K562 (cell line): ENCODE data around the gene F12. TPM values are rescaled to one million over a fixed set of nuclear protein-coding genes. Genes with fewer than 3 reads are reported as not detected.

Experiments
- MED1 ChIP-seq: sonication (generic); formaldehyde crosslinking; IDR thresholded peaks from 2 replicates; pipeline ENCODE4 v1.8.1; 2023; ENCODE audit warnings: missing genetic modification reagents, borderline replicate concordance
- TOE1 ChIP-seq, 2 experiments: fragments of 450-650 bp in 1 of 2; sonication (generic) in 1 of 2; formaldehyde crosslinking in 1 of 2; IDR thresholded peaks; 2 replicates each; pipeline versions ENCODE4 v1.7.1 to v1.8.0; 2016 to 2022; ENCODE audit warnings: borderline replicate concordance in 2 of 2, mild to moderate bottlenecking in 2 of 2, antibody characterized with exemption in 1 of 2, inconsistent platforms in 1 of 2, low read depth in 1 of 2, missing genetic modification reagents in 1 of 2, moderate library complexity in 1 of 2
- ZFP36 ChIP-seq: fragments of 150-350 bp; IDR thresholded peaks from 2 replicates; pipeline ENCODE4 v1.6.1; 2018; ENCODE audit warnings: low read length, low read depth; ENCODE audit not compliant: partially characterized antibody
- ZKSCAN8 ChIP-seq: fragments of 200-800 bp; sonication (Bioruptor generic); IDR thresholded peaks from 2 replicates; pipeline ENCODE4 v1.6.1; 2016; ENCODE audit warnings: missing genetic modification characterization, missing compliant biosample characterization
- ZNF589 ChIP-seq: fragments of 200-800 bp; sonication (Bioruptor generic); IDR thresholded peaks from 2 replicates; pipeline ENCODE4 v1.6.1; 2016; ENCODE audit warnings: low read depth, missing genetic modification characterization, missing compliant biosample characterization
- polyA plus RNA-seq, 8 experiments: library from polyadenylated mRNA; depleted of rRNA in 4 of 8; stranded (reverse) in 5 of 8; unstranded in 3 of 8; fragments of >200 nt; fragmentation: Nextera tagmentation in 2 of 8; fragmentation: Illumina TruSeq in 1 of 8; extraction: Ambion mirVana in 2 of 8; extraction: Trizol in 1 of 8; gene quantifications; 2 replicates each; pipeline versions ENCODE4 v1.2.1 to v1.2.3, GENCODE V29; 2011 to 2014; ENCODE audit warnings: inconsistent platforms in 1 of 8, missing spikeins in 1 of 8
- total RNA-seq, 7 experiments: library from RNA; depleted of rRNA in 6 of 7; stranded (reverse); fragments of >200 nt in 6 of 7; fragmentation: Illumina TruSeq in 2 of 7; extraction: Trizol in 2 of 7; gene quantifications; 2 replicates each; pipeline versions ENCODE4 v1.2.1 to v1.2.3, GENCODE V29; 2011 to 2021; ENCODE audit warnings: low replicate concordance in 1 of 7
- TF ChIP-seq, protein P1 (sequence below): fragments of 250-450 bp; sonication (Bioruptor Pico); IDR thresholded peaks from 2 replicates; pipeline ENCODE4 v1.8.0; 2021; ENCODE audit warnings: borderline replicate concordance, mild to moderate bottlenecking, moderate library complexity; ENCODE audit not compliant: poor library complexity, severe bottlenecking
- TF ChIP-seq, protein P2 (sequence below): IDR thresholded peaks from 2 replicates; pipeline ENCODE4 v1.6.1; 2011; ENCODE audit warnings: borderline replicate concordance, low read depth, mild to moderate bottlenecking, moderate library complexity, low read length; ENCODE audit not compliant: insufficient read depth, poor library complexity, severe bottlenecking
- TF ChIP-seq, protein P3 (sequence below): sonication (generic); formaldehyde crosslinking; IDR thresholded peaks from 2 replicates; pipeline ENCODE4 v1.8.0; 2022; ENCODE audit warnings: mild to moderate bottlenecking, missing genetic modification reagents
- TF ChIP-seq, protein P4 (sequence below): fragments of 250-450 bp; sonication (Bioruptor Pico); IDR thresholded peaks from 2 replicates; pipeline ENCODE4 v1.9.0; 2021; ENCODE audit warnings: mild to moderate bottlenecking, inconsistent platforms
- TF ChIP-seq, protein P5 (sequence below), 2 experiments: fragments of 450-650 bp; IDR thresholded peaks; 2 replicates each; pipeline ENCODE4 v1.6.1; 2018; ENCODE audit warnings: mild to moderate bottlenecking in 2 of 2, low read depth in 1 of 2; ENCODE audit not compliant: partially characterized antibody in 2 of 2
- TF ChIP-seq, protein P6 (sequence below): fragments of 200-800 bp; sonication (Bioruptor generic); IDR thresholded peaks from 2 replicates; pipeline ENCODE4 v1.6.1; 2017; ENCODE audit warnings: missing genetic modification characterization, missing compliant biosample characterization

F12 gene
- total and polyA plus RNA-seq, 9 of the 15 experiments (the other 6 are each of a cell fraction or from before 2014, with no cell fraction given): 0.59 to 18.3 (median 3.6) TPM

DNA sequence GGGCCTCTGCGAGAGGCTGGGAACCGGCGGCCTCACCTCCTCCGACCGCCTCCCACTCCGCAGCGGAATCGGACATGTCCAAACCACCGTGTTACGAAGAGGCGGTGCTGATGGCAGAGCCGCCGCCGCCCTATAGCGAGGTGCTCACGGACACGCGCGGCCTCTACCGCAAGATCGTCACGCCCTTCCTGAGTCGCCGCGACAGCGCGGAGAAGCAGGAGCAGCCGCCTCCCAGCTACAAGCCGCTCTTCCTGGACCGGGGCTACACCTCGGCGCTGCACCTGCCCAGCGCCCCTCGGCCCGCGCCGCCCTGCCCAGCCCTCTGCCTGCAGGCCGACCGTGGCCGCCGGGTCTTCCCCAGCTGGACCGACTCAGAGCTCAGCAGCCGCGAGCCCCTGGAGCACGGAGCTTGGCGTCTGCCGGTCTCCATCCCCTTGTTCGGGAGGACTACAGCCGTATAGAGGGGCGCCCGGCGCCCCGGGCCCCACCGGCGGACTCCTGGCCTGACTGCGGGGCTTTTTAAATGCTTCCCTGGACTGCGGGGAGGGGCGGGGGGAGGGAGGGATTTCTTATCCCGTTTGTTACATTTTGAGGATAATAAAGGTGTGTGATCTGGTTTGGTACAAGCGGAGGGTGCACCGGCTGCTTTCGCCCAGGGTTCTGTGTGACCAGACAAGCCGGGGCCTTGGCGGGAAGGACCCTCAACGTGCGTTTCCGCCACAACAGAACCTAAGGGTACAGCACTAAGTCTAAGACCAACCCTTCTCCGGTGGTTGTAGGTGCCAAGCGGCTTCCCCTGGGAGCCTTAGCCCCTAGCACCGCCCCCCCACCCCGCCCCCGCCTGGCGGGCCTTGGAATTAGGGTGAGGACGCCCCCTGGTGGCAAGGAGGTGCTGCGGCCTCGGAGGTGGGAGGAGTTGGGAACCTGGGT lies 46.6 kb upstream of the F12 start (continued):
- TF ChIP-seq, protein P1, sequence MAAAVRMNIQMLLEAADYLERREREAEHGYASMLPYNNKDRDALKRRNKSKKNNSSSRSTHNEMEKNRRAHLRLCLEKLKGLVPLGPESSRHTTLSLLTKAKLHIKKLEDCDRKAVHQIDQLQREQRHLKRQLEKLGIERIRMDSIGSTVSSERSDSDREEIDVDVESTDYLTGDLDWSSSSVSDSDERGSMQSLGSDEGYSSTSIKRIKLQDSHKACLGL (CRISPR knock-in tag): no peak
- TF ChIP-seq, protein P2, sequence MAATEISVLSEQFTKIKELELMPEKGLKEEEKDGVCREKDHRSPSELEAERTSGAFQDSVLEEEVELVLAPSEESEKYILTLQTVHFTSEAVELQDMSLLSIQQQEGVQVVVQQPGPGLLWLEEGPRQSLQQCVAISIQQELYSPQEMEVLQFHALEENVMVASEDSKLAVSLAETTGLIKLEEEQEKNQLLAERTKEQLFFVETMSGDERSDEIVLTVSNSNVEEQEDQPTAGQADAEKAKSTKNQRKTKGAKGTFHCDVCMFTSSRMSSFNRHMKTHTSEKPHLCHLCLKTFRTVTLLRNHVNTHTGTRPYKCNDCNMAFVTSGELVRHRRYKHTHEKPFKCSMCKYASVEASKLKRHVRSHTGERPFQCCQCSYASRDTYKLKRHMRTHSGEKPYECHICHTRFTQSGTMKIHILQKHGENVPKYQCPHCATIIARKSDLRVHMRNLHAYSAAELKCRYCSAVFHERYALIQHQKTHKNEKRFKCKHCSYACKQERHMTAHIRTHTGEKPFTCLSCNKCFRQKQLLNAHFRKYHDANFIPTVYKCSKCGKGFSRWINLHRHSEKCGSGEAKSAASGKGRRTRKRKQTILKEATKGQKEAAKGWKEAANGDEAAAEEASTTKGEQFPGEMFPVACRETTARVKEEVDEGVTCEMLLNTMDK: peak; percentile 98
- TF ChIP-seq, protein P3, sequence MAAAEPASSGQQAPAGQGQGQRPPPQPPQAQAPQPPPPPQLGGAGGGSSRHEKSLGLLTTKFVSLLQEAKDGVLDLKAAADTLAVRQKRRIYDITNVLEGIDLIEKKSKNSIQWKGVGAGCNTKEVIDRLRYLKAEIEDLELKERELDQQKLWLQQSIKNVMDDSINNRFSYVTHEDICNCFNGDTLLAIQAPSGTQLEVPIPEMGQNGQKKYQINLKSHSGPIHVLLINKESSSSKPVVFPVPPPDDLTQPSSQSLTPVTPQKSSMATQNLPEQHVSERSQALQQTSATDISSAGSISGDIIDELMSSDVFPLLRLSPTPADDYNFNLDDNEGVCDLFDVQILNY: no peak
- TF ChIP-seq, protein P4, sequence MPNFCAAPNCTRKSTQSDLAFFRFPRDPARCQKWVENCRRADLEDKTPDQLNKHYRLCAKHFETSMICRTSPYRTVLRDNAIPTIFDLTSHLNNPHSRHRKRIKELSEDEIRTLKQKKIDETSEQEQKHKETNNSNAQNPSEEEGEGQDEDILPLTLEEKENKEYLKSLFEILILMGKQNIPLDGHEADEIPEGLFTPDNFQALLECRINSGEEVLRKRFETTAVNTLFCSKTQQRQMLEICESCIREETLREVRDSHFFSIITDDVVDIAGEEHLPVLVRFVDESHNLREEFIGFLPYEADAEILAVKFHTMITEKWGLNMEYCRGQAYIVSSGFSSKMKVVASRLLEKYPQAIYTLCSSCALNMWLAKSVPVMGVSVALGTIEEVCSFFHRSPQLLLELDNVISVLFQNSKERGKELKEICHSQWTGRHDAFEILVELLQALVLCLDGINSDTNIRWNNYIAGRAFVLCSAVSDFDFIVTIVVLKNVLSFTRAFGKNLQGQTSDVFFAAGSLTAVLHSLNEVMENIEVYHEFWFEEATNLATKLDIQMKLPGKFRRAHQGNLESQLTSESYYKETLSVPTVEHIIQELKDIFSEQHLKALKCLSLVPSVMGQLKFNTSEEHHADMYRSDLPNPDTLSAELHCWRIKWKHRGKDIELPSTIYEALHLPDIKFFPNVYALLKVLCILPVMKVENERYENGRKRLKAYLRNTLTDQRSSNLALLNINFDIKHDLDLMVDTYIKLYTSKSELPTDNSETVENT: peak; percentile 61; the same call in 1 of the 2 replicates
- TF ChIP-seq ZFP36 (no peak), MED1 (CRISPR knock-in tag) (no peak), TOE1 (IDR thresholded peaks at IDR 0.05; ENCODE audit: borderline replicate concordance) (no peak), TOE1 (CRISPR knock-in tag; IDR thresholded peaks at IDR 0.05; ENCODE audit: borderline replicate concordance, low read depth) (no peak), ZNF589 (no peak), ZKSCAN8 (CRISPR knock-in tag) (no peak)
- TF ChIP-seq, protein P5, sequence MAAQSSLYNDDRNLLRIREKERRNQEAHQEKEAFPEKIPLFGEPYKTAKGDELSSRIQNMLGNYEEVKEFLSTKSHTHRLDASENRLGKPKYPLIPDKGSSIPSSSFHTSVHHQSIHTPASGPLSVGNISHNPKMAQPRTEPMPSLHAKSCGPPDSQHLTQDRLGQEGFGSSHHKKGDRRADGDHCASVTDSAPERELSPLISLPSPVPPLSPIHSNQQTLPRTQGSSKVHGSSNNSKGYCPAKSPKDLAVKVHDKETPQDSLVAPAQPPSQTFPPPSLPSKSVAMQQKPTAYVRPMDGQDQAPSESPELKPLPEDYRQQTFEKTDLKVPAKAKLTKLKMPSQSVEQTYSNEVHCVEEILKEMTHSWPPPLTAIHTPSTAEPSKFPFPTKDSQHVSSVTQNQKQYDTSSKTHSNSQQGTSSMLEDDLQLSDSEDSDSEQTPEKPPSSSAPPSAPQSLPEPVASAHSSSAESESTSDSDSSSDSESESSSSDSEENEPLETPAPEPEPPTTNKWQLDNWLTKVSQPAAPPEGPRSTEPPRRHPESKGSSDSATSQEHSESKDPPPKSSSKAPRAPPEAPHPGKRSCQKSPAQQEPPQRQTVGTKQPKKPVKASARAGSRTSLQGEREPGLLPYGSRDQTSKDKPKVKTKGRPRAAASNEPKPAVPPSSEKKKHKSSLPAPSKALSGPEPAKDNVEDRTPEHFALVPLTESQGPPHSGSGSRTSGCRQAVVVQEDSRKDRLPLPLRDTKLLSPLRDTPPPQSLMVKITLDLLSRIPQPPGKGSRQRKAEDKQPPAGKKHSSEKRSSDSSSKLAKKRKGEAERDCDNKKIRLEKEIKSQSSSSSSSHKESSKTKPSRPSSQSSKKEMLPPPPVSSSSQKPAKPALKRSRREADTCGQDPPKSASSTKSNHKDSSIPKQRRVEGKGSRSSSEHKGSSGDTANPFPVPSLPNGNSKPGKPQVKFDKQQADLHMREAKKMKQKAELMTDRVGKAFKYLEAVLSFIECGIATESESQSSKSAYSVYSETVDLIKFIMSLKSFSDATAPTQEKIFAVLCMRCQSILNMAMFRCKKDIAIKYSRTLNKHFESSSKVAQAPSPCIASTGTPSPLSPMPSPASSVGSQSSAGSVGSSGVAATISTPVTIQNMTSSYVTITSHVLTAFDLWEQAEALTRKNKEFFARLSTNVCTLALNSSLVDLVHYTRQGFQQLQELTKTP (IDR thresholded peaks at IDR 0.05; ENCODE audit: low read depth in 1 of 2, partially characterized antibody in 2 of 2): no peak
- TF ChIP-seq, protein P6, sequence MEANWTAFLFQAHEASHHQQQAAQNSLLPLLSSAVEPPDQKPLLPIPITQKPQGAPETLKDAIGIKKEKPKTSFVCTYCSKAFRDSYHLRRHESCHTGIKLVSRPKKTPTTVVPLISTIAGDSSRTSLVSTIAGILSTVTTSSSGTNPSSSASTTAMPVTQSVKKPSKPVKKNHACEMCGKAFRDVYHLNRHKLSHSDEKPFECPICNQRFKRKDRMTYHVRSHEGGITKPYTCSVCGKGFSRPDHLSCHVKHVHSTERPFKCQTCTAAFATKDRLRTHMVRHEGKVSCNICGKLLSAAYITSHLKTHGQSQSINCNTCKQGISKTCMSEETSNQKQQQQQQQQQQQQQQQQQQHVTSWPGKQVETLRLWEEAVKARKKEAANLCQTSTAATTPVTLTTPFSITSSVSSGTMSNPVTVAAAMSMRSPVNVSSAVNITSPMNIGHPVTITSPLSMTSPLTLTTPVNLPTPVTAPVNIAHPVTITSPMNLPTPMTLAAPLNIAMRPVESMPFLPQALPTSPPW (CRISPR knock-in tag): peak; percentile 93
